ENCODE results near the gene IGSF9B.

- TF ChIP-seq CTCF (IDR thresholded peaks at IDR 0.05) (no peak), POLR2A (IDR thresholded peaks at IDR 0.05) (no peak), EP300 (IDR thresholded peaks at IDR 0.05) (no peak)
Measured at GRCh38 chr11:133904818-133905515, 51.8 kb downstream of the IGSF9B start.
